GM21528 (cell line): Measurements from ENCODE around the gene ELP4.
"Not testable (repeated sequence)": the region's sequence is repeated elsewhere in the genome, so short reads cannot be mapped to it uniquely, and the experiment has no call there.

Source experiments
- ATAC-seq: cut with Tn5 transposase; IDR thresholded peaks from one replicate; pipeline ENCODE4 v1.9.1; 2021; ENCODE audit warnings: mild to moderate bottlenecking, moderate library complexity; ENCODE audit not compliant: unreplicated experiment, low FRiP score

The ELP4 gene

GRCh38 chr11:31509429-31510345, at the start of gene ELP4, which contains the start of gene IMMP1L:
ELP4 (plus strand) TSS chr11:31509767; CDS start chr11:31509785, 18 bp downstream.
IMMP1L (minus strand) TSS chr11:31509622; CDS start chr11:31463276, 46,346 bp downstream.
- peak; percentile 99 for ATAC-seq

GRCh38 chr11:31464436-31464835, 45.1 kb upstream of the ELP4 start:
- ATAC-seq = no peak

GRCh38 chr11:31474083-31474482, 35.5 kb upstream of the ELP4 start:
- no peak for ATAC-seq

- no peak for ATAC-seq
These were observed 31.9 kb upstream of the ELP4 start for GRCh38 chr11:31477528-31478222.

GRCh38 chr11:31478223-31478590, 31.4 kb upstream of the ELP4 start:
- ATAC-seq = no peak

GRCh38 chr11:31479066-31479465, 30.5 kb upstream of the ELP4 start:
- no peak for ATAC-seq

GRCh38 chr11:31480930-31481329, 28.6 kb upstream of the ELP4 start:
- ATAC-seq = no peak

- no peak for ATAC-seq
These were observed 25.1 kb upstream of the ELP4 start for GRCh38 chr11:31484497-31484896.

GRCh38 chr11:31487848-31488247, 21.7 kb upstream of the ELP4 start:
- no peak for ATAC-seq

- no peak for ATAC-seq
These were observed 17.1 kb upstream of the ELP4 start for GRCh38 chr11:31492320-31492913.

- no peak for ATAC-seq
These were observed 16.3 kb upstream of the ELP4 start for GRCh38 chr11:31493235-31493634.

- not testable (repeated sequence) for ATAC-seq
These were observed 15.8 kb upstream of the ELP4 start for GRCh38 chr11:31493762-31494161.

- no peak for ATAC-seq
These were observed 9.9 kb upstream of the ELP4 start for GRCh38 chr11:31499576-31500178.

- no peak for ATAC-seq
These were observed 9.0 kb upstream of the ELP4 start for GRCh38 chr11:31500560-31500959.

- ATAC-seq = peak; percentile 15
These were observed 527 bp upstream of the ELP4 start for GRCh38 chr11:31509051-31509428.

GRCh38 chr11:31512117-31512516, 2.5 kb downstream of the ELP4 start:
- no peak for ATAC-seq

GRCh38 chr11:31521497-31522150, 12.1 kb downstream of the ELP4 start:
- no peak for ATAC-seq

- ATAC-seq = no peak
These were observed 19.6 kb downstream of the ELP4 start for GRCh38 chr11:31529189-31529588.

- ATAC-seq = no peak
These were observed 20.1 kb downstream of the ELP4 start for GRCh38 chr11:31529701-31530100.

- no peak for ATAC-seq
These were observed 21.7 kb downstream of the ELP4 start for GRCh38 chr11:31531293-31531692.
